ENCODE measurements around the gene ZNF507. TPM values are rescaled to one million over a fixed set of nuclear protein-coding genes. Genes with fewer than 3 reads are reported as not detected.

Gene ZNF507
- total and polyA plus RNA-seq, 9 of the 15 experiments (the other 6 are each of a cell fraction or from before 2014, with no cell fraction given) = 2.9 to 25.0 (median 10.4) TPM

DNA sequence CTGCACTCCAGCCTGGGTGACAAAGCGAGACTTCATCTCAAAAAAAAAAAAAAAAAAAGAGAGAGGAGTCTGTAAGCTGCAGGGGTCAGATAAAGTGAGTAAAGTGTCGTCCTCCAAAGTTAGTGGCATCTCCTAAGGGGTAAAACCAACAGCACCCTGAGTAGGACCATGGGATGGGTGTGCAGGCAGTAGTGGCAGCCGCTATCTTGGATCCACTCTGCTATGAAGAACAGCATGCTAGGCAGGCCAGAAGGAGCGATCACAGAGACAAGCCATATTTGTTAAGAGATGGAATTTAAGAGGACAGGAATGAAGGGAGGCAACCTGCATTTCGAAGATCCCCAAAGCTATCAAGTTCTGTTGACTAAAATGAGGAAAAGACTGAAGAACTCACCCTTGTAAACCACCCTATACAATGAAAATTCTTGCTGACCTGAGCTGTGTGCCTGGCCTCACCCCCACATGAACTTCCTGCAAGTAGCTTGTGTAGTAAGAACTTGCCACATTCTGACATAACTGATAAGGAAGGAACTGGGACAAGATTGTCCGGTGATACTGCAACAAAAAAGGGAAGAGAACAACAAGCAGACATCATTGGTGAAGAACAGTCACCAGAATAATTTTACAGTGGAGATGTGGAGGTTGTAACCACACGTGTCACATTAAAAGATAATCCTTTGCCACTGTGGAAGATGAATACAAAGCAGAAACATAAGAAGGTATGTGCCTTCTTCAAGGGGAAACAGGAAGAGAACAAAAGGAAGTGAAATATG, 76.4 kb downstream of the ZNF507 start (continued):
- TF ChIP-seq, protein P1, sequence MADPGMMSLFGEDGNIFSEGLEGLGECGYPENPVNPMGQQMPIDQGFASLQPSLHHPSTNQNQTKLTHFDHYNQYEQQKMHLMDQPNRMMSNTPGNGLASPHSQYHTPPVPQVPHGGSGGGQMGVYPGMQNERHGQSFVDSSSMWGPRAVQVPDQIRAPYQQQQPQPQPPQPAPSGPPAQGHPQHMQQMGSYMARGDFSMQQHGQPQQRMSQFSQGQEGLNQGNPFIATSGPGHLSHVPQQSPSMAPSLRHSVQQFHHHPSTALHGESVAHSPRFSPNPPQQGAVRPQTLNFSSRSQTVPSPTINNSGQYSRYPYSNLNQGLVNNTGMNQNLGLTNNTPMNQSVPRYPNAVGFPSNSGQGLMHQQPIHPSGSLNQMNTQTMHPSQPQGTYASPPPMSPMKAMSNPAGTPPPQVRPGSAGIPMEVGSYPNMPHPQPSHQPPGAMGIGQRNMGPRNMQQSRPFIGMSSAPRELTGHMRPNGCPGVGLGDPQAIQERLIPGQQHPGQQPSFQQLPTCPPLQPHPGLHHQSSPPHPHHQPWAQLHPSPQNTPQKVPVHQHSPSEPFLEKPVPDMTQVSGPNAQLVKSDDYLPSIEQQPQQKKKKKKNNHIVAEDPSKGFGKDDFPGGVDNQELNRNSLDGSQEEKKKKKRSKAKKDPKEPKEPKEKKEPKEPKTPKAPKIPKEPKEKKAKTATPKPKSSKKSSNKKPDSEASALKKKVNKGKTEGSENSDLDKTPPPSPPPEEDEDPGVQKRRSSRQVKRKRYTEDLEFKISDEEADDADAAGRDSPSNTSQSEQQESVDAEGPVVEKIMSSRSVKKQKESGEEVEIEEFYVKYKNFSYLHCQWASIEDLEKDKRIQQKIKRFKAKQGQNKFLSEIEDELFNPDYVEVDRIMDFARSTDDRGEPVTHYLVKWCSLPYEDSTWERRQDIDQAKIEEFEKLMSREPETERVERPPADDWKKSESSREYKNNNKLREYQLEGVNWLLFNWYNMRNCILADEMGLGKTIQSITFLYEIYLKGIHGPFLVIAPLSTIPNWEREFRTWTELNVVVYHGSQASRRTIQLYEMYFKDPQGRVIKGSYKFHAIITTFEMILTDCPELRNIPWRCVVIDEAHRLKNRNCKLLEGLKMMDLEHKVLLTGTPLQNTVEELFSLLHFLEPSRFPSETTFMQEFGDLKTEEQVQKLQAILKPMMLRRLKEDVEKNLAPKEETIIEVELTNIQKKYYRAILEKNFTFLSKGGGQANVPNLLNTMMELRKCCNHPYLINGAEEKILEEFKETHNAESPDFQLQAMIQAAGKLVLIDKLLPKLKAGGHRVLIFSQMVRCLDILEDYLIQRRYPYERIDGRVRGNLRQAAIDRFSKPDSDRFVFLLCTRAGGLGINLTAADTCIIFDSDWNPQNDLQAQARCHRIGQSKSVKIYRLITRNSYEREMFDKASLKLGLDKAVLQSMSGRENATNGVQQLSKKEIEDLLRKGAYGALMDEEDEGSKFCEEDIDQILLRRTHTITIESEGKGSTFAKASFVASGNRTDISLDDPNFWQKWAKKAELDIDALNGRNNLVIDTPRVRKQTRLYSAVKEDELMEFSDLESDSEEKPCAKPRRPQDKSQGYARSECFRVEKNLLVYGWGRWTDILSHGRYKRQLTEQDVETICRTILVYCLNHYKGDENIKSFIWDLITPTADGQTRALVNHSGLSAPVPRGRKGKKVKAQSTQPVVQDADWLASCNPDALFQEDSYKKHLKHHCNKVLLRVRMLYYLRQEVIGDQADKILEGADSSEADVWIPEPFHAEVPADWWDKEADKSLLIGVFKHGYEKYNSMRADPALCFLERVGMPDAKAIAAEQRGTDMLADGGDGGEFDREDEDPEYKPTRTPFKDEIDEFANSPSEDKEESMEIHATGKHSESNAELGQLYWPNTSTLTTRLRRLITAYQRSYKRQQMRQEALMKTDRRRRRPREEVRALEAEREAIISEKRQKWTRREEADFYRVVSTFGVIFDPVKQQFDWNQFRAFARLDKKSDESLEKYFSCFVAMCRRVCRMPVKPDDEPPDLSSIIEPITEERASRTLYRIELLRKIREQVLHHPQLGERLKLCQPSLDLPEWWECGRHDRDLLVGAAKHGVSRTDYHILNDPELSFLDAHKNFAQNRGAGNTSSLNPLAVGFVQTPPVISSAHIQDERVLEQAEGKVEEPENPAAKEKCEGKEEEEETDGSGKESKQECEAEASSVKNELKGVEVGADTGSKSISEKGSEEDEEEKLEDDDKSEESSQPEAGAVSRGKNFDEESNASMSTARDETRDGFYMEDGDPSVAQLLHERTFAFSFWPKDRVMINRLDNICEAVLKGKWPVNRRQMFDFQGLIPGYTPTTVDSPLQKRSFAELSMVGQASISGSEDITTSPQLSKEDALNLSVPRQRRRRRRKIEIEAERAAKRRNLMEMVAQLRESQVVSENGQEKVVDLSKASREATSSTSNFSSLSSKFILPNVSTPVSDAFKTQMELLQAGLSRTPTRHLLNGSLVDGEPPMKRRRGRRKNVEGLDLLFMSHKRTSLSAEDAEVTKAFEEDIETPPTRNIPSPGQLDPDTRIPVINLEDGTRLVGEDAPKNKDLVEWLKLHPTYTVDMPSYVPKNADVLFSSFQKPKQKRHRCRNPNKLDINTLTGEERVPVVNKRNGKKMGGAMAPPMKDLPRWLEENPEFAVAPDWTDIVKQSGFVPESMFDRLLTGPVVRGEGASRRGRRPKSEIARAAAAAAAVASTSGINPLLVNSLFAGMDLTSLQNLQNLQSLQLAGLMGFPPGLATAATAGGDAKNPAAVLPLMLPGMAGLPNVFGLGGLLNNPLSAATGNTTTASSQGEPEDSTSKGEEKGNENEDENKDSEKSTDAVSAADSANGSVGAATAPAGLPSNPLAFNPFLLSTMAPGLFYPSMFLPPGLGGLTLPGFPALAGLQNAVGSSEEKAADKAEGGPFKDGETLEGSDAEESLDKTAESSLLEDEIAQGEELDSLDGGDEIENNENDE (IDR thresholded peaks at IDR 0.05; ENCODE audit: low read depth, low read length) = no peak
- TF ChIP-seq, protein P2, sequence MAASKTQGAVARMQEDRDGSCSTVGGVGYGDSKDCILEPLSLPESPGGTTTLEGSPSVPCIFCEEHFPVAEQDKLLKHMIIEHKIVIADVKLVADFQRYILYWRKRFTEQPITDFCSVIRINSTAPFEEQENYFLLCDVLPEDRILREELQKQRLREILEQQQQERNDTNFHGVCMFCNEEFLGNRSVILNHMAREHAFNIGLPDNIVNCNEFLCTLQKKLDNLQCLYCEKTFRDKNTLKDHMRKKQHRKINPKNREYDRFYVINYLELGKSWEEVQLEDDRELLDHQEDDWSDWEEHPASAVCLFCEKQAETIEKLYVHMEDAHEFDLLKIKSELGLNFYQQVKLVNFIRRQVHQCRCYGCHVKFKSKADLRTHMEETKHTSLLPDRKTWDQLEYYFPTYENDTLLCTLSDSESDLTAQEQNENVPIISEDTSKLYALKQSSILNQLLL (CRISPR knock-in tag; IDR thresholded peaks at IDR 0.05; ENCODE audit: borderline replicate concordance) = no peak
- no peak for TF ChIP-seq SAFB (IDR thresholded peaks at IDR 0.05; ENCODE audit: borderline replicate concordance, low read depth, low read length)
- no peak for TF ChIP-seq IRF2 (CRISPR knock-in tag; IDR thresholded peaks at IDR 0.05)
- TF ChIP-seq TSHZ1 (CRISPR knock-in tag; IDR thresholded peaks at IDR 0.05) = no peak
- TF ChIP-seq, protein P3, sequence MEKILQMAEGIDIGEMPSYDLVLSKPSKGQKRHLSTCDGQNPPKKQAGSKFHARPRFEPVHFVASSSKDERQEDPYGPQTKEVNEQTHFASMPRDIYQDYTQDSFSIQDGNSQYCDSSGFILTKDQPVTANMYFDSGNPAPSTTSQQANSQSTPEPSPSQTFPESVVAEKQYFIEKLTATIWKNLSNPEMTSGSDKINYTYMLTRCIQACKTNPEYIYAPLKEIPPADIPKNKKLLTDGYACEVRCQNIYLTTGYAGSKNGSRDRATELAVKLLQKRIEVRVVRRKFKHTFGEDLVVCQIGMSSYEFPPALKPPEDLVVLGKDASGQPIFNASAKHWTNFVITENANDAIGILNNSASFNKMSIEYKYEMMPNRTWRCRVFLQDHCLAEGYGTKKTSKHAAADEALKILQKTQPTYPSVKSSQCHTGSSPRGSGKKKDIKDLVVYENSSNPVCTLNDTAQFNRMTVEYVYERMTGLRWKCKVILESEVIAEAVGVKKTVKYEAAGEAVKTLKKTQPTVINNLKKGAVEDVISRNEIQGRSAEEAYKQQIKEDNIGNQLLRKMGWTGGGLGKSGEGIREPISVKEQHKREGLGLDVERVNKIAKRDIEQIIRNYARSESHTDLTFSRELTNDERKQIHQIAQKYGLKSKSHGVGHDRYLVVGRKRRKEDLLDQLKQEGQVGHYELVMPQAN (IDR thresholded peaks at IDR 0.05; ENCODE audit: borderline replicate concordance) = no peak
